A549 (cell line): ENCODE measurements around the gene SETMAR. TPM values are rescaled to one million over a fixed set of nuclear protein-coding genes. Genes with fewer than 3 reads are reported as not detected.

ENCODE experiments used
- ATAC-seq, 2 experiments: fragments of 200-7000 bp in 1 of 2; fragments of >200 bp in 1 of 2; cut with Nextera tagmentation in 1 of 2; cut with Tn5 transposase in 1 of 2; 3 replicates each; pipeline versions ENCODE4 v1.8.0 to v1.9.1; 2018 to 2020; ENCODE audit warnings: mild to moderate bottlenecking in 1 of 2, moderate library complexity in 1 of 2
- CTCF ChIA-PET: fragments of 300-600 bp; sonication (Branson Sonifier 250); formaldehyde crosslinking; extraction: SDS; loops from one replicate; lab custom pipeline; 2021; ENCODE audit warnings: antibody characterized with exemption, inconsistent platforms; lab: Yijun Ruan, JAX
- POLR2A ChIA-PET: fragments of 350-600 bp; formaldehyde crosslinking; extraction: SDS; loops from one replicate; lab custom pipeline; 2021; ENCODE audit warnings: antibody characterized with exemption, inconsistent platforms; lab: Yijun Ruan, JAX
- DNase-seq, 2 experiments: peaks; one replicate each; pipeline versions ENCODE4 v3.0.0 to v3.0.0-alpha.2; 2011 to 2016; ENCODE audit warnings: low read depth in 1 of 2, low spot score in 1 of 2
- FAIRE-seq: peaks from 2 replicates; lab custom pipeline; 2011; peaks lifted over from hg19 to GRCh38; lab: Jason Lieb, UNC
- H3K27ac ChIP-seq, 2 experiments: fragments of >200 bp; sonication (Bioruptor Twin); formaldehyde crosslinking; 3 replicates each; pipeline ENCODE4 v1.5.1; 2016 to 2017
- H3K4me1 ChIP-seq: fragments of >200 bp; sonication (Bioruptor Twin); formaldehyde crosslinking; 3 replicates; pipeline ENCODE4 v1.6.1; 2016
- H3K4me2 ChIP-seq: fragments of >200 bp; sonication (Bioruptor Twin); formaldehyde crosslinking; 3 replicates; pipeline ENCODE4 v1.6.1; 2016
- H3K4me3 ChIP-seq: fragments of >200 bp; sonication (Bioruptor Twin); formaldehyde crosslinking; 3 replicates; pipeline ENCODE4 v1.5.1; 2016
- H3K9me3 ChIP-seq: fragments of >200 bp; sonication (Bioruptor Twin); formaldehyde crosslinking; 3 replicates; pipeline ENCODE4 v1.6.1; 2016
- BCL3 ChIP-seq: fragments of >200 bp; sonication (Bioruptor Twin); formaldehyde crosslinking; IDR thresholded peaks from 3 replicates; pipeline ENCODE4 v1.6.1; 2016
- CBX8 ChIP-seq: fragments of 200-600 bp; sonication (generic); IDR thresholded peaks from 2 replicates; pipeline ENCODE4 v1.6.1; 2016
- CEBPB ChIP-seq, 2 experiments: fragments of >200 bp in 1 of 2; sonication (Bioruptor Twin) in 1 of 2; formaldehyde crosslinking in 1 of 2; IDR thresholded peaks; 2 replicates each; pipeline ENCODE4 v1.6.1; 2012 to 2016
- CHD4 ChIP-seq: fragments of 200-600 bp; sonication (generic); IDR thresholded peaks from 2 replicates; pipeline ENCODE4 v1.6.1; 2016; ENCODE audit warnings: antibody characterized with exemption, mild to moderate bottlenecking, borderline replicate concordance
- CTCF ChIP-seq: fragments of >200 bp; sonication (Bioruptor Twin); formaldehyde crosslinking; IDR thresholded peaks from 3 replicates; pipeline ENCODE4 v1.5.1; 2016
- EHF ChIP-seq: fragments of 250-450 bp; sonication (Bioruptor Pico); IDR thresholded peaks from 2 replicates; pipeline ENCODE4 v1.5.0; 2020; ENCODE audit warnings: mild to moderate bottlenecking
- EHMT2 ChIP-seq: fragments of 200-600 bp; sonication (generic); IDR thresholded peaks from 2 replicates; pipeline ENCODE4 v1.6.1; 2016; ENCODE audit warnings: antibody characterized with exemption, low read depth, mild to moderate bottlenecking, moderate library complexity
- ELK1 ChIP-seq: fragments of 150-350 bp; IDR thresholded peaks from 2 replicates; pipeline ENCODE4 v1.6.1; 2014; ENCODE audit warnings: low read depth, mild to moderate bottlenecking, low read length
- EP300 ChIP-seq, 2 experiments: fragments of >200 bp; sonication (Bioruptor Twin); formaldehyde crosslinking; IDR thresholded peaks; 2 replicates in 1 of 2; 3 replicates in 1 of 2; pipeline ENCODE4 v1.6.1; 2016 to 2017
- ESRRA ChIP-seq: fragments of 150-350 bp; IDR thresholded peaks from 2 replicates; pipeline ENCODE4 v1.6.1; 2014; ENCODE audit warnings: mild to moderate bottlenecking, low read length, borderline replicate concordance
- FOXS1 ChIP-seq: fragments of 250-450 bp; sonication (Bioruptor Pico); IDR thresholded peaks from 2 replicates; pipeline ENCODE4 v1.5.0; 2020; ENCODE audit warnings: mild to moderate bottlenecking, moderate library complexity
- GATA3 ChIP-seq: IDR thresholded peaks from 2 replicates; pipeline ENCODE4 v1.6.1; 2012; ENCODE audit warnings: borderline replicate concordance
- HEYL ChIP-seq: fragments of 250-450 bp; sonication (Bioruptor Pico); IDR thresholded peaks from 2 replicates; pipeline ENCODE4 v1.8.0; 2021; ENCODE audit warnings: mild to moderate bottlenecking, moderate library complexity
- HOXB5 ChIP-seq: fragments of 250-450 bp; sonication (Bioruptor Pico); IDR thresholded peaks from 2 replicates; pipeline ENCODE4 v1.5.0; 2020; ENCODE audit warnings: mild to moderate bottlenecking, moderate library complexity
- KDM1A ChIP-seq: fragments of 200-600 bp; sonication (generic); IDR thresholded peaks from 2 replicates; pipeline ENCODE4 v1.6.1; 2016; ENCODE audit warnings: low read depth, mild to moderate bottlenecking
- MAFK ChIP-seq: fragments of 450-650 bp; IDR thresholded peaks from 2 replicates; pipeline ENCODE4 v1.6.1; 2014; ENCODE audit not compliant: partially characterized antibody
- NR3C1 ChIP-seq: fragments of >200 bp; sonication (Bioruptor Twin); formaldehyde crosslinking; IDR thresholded peaks from 3 replicates; pipeline ENCODE4 v1.6.1; 2017
- PBX3 ChIP-seq: IDR thresholded peaks from 2 replicates; pipeline ENCODE4 v1.6.1; 2012
- RAD21 ChIP-seq, 2 experiments: fragments of >200 bp in 1 of 2; sonication (Bioruptor Twin) in 1 of 2; formaldehyde crosslinking in 1 of 2; IDR thresholded peaks in 1 of 2; conservative IDR thresholded peaks in 1 of 2; 2 replicates in 1 of 2; 3 replicates in 1 of 2; pipeline ENCODE4 v1.6.1; 2012 to 2018; ENCODE audit warnings: inconsistent platforms in 1 of 2
- TFCP2L1 ChIP-seq: fragments of 250-450 bp; sonication (Bioruptor Pico); IDR thresholded peaks from 2 replicates; pipeline ENCODE4 v1.5.0; 2021; ENCODE audit warnings: mild to moderate bottlenecking
- ZC3H11A ChIP-seq: fragments of 450-650 bp; IDR thresholded peaks from 2 replicates; pipeline ENCODE4 v1.6.1; 2014; ENCODE audit warnings: antibody characterized with exemption, mild to moderate bottlenecking
- WGBS: methylation state at CpG from one replicate; pipeline ENCODE4 v1.1.6; 2017; ENCODE audit errors: missing lambda C conversion rate; 5-methylcytosine and 5-hydroxymethylcytosine counted together
- polyA plus RNA-seq, 4 experiments: library from polyadenylated mRNA; depleted of rRNA in 3 of 4; stranded (reverse); fragments of >200 nt; fragmentation: RNase III in 1 of 4; extraction: RNeasy Plus Mini Kit Qiagen cat#74134 plus additional on column Dnase treatment in 1 of 4; gene quantifications; 2 replicates in 3 of 4; 3 replicates in 1 of 4; pipeline ENCODE4 v1.2.3, GENCODE V29; 2011 to 2017

SETMAR gene
- polyA plus RNA-seq, 2 of the 4 experiments (the other 2 are of a cell fraction): 7.2 to 12.3 TPM

GRCh38 chr3:4336850-4337546, 33.8 kb downstream of the SETMAR start:
- no peak for DNase-seq
- Histone ChIP-seq H3K4me2 (no peak overlapping the region), H3K9me3 (no peaks in the 10 kb centered on the region), H3K4me3 (no peak overlapping the region), H3K4me1 (no peaks in the 10 kb centered on the region), H3K27ac (no peak overlapping the region)
- ChIA-PET POLR2A (no interaction called here), CTCF (interaction anchor here (2.8 kb wide), 1 partner anchor 14 kb away, joined by 12 read pairs; no protein-coding TSS in a partner anchor)
- no peak for FAIRE-seq
- no peak for ATAC-seq
- TF ChIP-seq MAFK: peak; percentile 4
- TF ChIP-seq ELK1: no peak
- 29% methylated on average over 3 of the region's 3 CpGs for WGBS

- POLR2A ChIA-PET: no interaction called here
- no peak overlapping the region for H3K4me3 ChIP-seq
- 0 out of 6 replicates have a peak, but pooled peaks of 1 of the 2 experiments have one; percentile 34 for ATAC-seq
- no peak for FAIRE-seq
- TF ChIP-seq HOXB5 (CRISPR knock-in tag): no peak
- no peak overlapping the region for H3K27ac ChIP-seq
- no peaks in the 10 kb centered on the region for H3K4me1 ChIP-seq
- 79% methylated on average over 5 of the region's 5 CpGs for WGBS
- CTCF ChIA-PET: interaction anchor here (1.0 kb wide), 1 partner anchor 294 kb away, joined by 6 read pairs; no protein-coding TSS in a partner anchor
- H3K4me2 ChIP-seq: no peak overlapping the region
- no peak for DNase-seq
- no peaks in the 10 kb centered on the region for H3K9me3 ChIP-seq
Observed at GRCh38 chr3:4338751-4339150, 35.6 kb downstream of the SETMAR start.

- Histone ChIP-seq H3K9me3 (no peaks in the 10 kb centered on the region), H3K27ac (no peak overlapping the region), H3K4me1 (no peaks in the 10 kb centered on the region), H3K4me3 (no peak overlapping the region), H3K4me2 (no peak overlapping the region)
- ChIA-PET POLR2A (interaction anchor here (0.6 kb wide), 1 partner anchor 154 kb away, joined by 6 read pairs; no protein-coding TSS in a partner anchor), CTCF (interaction anchor here (0.6 to 3.0 kb wide), 2 partner anchors 11 to 168 kb away, joined by 3 to 23 read pairs; no protein-coding TSS in a partner anchor)
- ATAC-seq (no peak), DNase-seq (no peak), FAIRE-seq (no peak)
- TF ChIP-seq CBX8 (no peak), RAD21 (conservative IDR thresholded peaks at IDR 0.05 in 1 of 2, IDR thresholded peaks at IDR 0.05 in 1 of 2) (no peak), ESRRA (no peak), CTCF (no peak), CHD4 (no peak), EHMT2 (no peak), PBX3 (no peak), KDM1A (no peak), GATA3 (no peak), HEYL (no peak), MAFK (no peak), EHF (CRISPR knock-in tag) (no peak), TFCP2L1 (CRISPR knock-in tag) (no peak), ZC3H11A (no peak), CEBPB (IDR thresholded peaks at IDR 0.05) (no peak), FOXS1 (CRISPR knock-in tag) (no peak), BCL3 (no peak), NR3C1 (no peak), EP300 (IDR thresholded peaks at IDR 0.05) (no peak)
- 96% methylated on average over 4 of the region's 4 CpGs for WGBS
Observed at GRCh38 chr3:4340077-4340410, 36.9 kb downstream of the SETMAR start.
